Hematopoietic multipotent progenitor cell treated with erythropoietin and hydrocortisone succinate and interleukin-3 and kit ligand, for 4 days (in vitro differentiated cells): ENCODE measurements around the gene SLC2A6.

Experiments used
- DNase-seq: peaks from one replicate; pipeline ENCODE4 v3.0.0-alpha.2; 2015

The SLC2A6 gene

GRCh38 chr9:133515240-133515610, 36.3 kb upstream of the SLC2A6 start:
- DNase-seq = no peak

- DNase-seq = no peak
Measured at GRCh38 chr9:133514460-133515239, 35.8 kb upstream of the SLC2A6 start.

DNA sequence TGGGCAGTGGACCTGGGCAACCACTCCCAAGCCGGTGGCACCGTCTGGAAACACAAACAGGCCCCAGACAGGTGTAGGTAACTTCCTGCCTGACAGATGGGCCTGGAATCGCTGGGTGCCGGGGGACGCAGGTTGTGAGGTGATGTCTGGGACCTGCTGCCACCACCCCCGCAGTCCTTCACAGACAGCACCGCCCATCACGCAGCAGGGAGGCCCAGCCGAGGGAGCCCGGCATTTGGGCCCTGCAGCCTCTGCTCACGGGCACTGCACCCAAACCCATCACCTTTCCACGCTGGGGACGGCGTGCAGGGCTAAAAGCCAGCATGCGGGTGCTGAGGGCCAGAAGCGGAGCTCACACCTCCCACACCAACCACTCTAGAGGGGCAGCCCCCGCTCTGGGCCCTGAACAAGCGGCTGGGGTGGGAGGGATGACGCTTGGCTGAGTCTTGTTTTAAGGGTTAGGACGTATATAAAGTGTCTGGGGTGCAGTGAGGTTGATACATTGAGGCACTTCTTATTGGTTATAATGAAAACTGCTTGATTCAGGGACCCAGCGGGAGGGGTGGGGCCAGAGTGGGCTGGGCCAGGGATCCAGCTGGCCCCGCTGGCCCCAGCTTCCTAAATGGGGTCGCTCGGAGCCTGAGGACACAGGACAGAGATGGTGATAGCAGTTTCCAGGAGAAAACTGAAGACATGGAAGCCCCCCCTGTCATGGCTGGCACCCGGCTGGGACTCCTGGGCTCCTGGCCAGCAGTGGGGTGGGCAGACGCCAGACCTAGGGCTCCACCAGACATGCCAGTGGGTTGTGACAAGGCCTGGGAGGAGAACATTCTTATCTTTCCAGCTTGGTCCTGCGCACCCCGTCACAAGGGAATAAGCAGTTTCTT, 34.6 kb upstream of the SLC2A6 start:
- peak; percentile 53 for DNase-seq

GRCh38 chr9:133512253-133513213, 33.6 kb upstream of the SLC2A6 start:
- no peak for DNase-seq

- DNase-seq = no peak
Measured at GRCh38 chr9:133511607-133512006, 32.7 kb upstream of the SLC2A6 start.

GRCh38 chr9:133510926-133511505, 32.1 kb upstream of the SLC2A6 start:
- DNase-seq = no peak

GRCh38 chr9:133509179-133510083, 30.5 kb upstream of the SLC2A6 start:
- DNase-seq = peak; percentile 46

DNA sequence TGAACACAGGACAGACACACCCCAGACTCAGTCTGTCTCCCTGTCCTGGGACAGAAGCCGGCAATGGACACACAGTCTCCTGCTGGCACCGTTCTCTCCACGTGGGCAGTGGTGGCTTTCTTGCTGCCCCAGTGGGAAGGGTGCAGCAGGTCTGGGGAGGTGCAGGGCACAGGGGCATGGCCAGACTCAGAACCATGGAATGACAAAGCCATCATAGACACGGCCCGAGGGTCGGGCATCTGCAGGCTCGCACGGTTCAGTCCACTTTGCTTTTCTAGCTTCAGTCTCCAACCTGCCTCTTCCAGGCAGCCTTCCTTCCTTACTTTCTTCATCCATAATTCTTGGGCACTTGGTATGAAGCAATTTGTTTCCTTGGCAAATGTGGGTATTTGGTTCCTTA, 29.1 kb upstream of the SLC2A6 start:
- DNase-seq = no peak

DNA sequence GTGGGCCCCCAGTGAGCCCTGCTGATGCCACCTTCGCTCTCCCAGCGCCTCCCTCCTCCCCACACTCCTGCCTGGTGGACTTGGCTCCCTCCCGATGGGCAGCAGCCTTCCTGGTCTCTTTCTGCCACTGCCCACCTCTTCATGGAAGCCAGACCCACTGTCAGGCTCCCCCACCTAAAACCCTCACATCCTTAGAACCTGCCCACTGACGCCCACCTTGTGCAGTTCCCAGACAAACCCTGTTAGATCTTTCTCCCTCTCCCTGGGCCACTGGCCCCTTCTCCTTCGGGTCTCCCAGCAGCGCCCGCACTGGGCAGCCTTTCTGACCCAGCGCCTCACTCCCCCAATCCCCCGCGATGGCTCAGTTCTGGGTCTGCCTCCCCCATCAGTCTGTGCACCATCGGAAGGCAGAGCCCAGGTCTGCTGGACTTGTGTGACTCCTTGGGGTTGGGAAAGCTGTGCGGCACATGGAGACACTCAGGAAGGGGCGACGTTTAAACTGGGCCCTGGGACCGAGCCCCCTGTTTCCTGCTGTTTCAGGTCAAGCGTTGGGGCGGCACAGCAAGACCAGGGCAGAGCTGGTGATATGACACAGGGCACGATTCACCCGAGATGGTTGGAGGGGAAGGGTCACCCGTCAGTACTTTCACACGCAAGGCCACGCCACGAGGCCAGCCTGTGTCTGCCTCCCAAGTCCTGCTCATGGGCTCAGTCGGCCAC, 28.5 kb upstream of the SLC2A6 start:
- DNase-seq = no peak

DNA sequence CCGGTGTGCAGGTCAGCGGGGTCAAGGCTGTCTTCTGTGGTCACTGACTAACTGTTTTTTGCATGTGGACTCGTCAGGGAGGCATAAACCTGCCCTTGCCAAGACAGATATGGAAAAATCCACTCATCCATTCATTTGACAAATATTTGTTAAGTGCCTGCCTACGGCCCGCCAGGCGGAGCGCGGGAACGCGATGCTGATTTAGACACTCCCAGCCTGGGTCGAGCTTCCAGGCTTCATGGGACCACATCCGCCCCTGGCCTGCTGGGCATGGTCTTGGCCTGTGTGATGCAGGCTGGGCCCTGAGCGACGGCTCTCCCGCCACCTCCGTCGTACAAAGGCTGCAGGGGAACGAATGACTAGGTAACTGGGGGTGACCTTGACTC, 27.7 kb upstream of the SLC2A6 start:
- no peak for DNase-seq

- no peak for DNase-seq
Measured at GRCh38 chr9:133505901-133506652, 27.2 kb upstream of the SLC2A6 start.

GRCh38 chr9:133505186-133505830, 26.4 kb upstream of the SLC2A6 start:
- no peak for DNase-seq

DNA sequence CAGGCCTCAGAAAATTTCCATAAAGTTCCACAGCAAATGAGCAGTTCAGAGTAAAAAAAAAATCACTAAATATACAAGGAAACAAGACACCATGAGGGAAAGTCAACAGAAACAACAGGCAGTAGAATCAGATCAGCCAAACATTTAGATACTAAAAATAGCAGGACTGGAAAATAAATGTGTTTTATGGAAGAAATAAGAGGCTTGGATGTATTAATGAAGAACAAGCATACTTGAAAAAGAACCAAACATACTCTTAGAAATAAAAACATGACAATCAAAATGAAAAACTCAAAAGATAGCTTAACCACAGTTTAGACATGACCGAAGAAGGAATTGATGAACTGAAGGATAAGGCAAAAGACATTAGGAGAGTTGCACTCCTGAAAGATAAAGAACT, 23.2 kb upstream of the SLC2A6 start:
- DNase-seq = no peak

DNA sequence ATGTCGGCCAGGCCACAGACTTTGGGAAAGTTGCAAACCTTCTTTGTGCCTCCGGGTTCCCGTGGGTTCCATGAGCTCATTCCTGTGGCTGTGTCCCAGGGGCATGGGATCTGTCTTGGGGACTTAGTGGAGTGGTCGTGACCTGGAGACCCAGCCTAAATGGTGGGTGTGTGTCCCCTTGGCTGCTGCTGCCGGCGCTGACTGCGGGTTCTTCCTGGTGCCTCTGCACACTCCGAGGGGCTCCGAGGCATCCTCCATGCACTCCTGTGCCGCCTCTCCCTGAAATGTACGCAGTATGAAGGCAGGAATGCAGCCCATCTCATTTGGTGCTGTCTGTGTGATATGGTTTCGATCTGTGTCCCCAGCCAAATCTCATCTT, 21.0 kb upstream of the SLC2A6 start:
- no peak for DNase-seq

DNA sequence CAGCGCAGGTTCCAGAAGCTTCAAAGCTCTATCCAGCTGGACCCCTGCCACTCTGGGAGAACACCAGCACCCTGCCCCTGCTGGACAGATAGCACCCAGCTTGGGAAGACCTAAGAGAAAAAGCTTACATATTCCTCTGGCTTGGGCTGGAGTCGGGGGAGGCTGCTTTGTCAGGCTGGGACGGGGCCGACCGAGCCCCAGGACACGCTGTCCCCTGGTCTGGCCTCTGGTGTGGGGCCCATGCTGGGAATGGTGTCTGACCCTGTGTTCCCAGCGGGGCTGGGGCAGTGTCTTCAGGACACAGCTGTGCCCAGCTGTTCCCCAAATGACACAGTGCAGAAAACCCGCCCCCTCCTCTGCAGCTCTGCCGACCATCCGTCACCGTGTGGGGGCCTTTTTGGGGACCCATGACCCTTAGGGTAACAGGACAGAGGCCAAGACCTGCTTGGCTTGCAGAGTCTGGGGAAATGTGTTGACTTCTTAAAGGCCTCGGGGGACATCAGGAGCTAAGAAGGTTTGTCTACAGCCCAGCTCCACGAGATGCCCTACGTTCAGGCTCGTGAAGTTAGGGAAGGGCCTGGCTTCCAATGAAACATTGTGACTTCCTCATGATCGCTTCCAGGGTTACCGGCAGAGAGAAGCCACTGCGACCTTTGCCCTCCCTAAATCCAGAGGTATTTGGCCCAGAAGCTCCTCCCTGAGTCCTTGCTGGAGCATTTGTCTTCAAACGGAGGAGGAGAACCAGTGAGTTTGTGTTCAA, 20.4 kb upstream of the SLC2A6 start:
- no peak for DNase-seq

GRCh38 chr9:133496861-133497842, 18.3 kb upstream of the SLC2A6 start:
- no peak for DNase-seq
